ENCODE measurements around the gene C19orf73.

The C19orf73 gene

DNA sequence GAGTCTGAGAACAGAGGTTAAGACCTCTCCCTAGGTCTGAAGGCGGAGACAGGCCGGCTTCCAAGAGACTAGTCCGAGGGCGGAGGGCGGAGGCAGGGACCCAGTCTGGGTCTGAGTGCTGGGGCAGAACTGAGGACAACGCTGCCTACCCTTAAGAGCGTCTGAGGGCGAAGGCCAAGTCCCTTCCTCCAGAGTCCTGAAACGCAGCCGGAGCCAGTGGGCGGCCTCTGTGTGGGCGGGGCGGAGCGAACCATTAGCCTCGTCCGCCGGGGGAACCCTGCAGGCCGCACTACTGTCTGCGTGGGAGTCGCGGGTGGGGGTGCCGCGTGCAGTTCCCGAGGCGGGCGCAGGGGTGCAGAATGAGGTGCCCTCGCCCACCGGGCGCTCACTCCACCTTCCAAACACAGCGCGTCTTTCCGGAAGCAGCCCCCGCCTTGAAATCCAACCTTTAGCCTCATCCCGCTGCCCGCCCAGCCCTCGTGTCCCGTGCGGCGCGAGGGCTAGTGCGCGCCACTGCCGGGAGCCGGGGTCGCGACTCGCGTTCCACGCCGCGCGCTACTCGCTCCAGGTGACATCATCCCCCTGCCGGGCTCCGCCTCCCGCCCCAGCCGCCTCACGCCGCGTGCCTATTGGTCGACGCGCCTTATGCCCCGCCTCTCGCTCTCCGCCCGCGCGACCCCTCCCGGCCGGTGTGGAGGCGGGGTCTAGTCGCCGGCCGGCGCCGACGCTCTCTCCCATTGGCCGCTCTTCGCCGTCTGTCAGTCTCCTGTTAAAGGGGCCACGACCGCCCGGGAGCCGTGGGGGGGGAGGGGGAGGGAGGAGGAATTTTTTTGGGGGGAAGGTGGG, at the start of gene C19orf73:
Gene C19orf73 (minus strand): TSS at position 579 of the 846 bp plus-strand sequence. CDS start 121 bp downstream, at position 458.
- peak; percentile 94 for DNase-seq

DNA sequence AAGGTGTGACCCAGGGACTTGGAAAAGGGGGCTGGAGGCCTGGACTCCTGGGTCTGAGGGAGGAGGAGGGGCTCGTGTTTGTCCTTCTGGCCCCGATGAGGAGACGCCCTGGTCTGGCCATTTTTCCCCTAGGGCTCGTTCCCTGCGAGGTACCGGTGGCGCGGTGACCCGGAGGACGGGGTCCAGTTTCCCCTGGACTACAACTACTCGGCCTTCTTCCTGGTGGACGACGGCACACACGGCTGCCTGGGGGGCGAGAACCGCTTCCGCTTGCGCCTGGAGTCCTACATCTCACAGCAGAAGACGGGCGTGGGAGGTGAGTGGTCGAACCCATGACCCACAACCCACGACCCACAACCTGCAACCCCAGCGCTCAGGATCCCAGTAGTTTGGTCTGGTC, 49.5 kb upstream of the C19orf73 start:
- DNase-seq = no peak

DNA sequence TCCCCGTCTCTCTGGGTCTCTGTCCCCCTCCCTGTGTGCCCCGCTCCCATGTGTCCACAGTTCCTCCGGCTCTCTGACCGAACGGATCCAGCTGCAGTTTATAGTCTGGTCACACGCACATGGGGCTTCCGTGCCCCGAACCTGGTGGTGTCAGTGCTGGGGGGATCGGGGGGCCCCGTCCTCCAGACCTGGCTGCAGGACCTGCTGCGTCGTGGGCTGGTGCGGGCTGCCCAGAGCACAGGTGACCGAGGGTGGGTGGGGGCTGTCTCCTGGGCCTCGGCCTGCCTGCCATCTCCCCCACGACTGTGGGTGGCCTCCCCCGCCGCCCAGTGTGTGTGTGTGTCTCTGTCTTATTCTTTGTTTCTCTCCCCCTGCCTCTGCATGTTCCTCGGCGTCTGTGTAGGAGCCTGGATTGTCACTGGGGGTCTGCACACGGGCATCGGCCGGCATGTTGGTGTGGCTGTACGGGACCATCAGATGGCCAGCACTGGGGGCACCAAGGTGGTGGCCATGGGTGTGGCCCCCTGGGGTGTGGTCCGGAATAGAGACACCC, 49.0 kb upstream of the C19orf73 start:
- no peak for DNase-seq

- DNase-seq = no peak
These were observed 46.9 kb upstream of the C19orf73 start for GRCh38 chr19:49165865-49166301.

DNA sequence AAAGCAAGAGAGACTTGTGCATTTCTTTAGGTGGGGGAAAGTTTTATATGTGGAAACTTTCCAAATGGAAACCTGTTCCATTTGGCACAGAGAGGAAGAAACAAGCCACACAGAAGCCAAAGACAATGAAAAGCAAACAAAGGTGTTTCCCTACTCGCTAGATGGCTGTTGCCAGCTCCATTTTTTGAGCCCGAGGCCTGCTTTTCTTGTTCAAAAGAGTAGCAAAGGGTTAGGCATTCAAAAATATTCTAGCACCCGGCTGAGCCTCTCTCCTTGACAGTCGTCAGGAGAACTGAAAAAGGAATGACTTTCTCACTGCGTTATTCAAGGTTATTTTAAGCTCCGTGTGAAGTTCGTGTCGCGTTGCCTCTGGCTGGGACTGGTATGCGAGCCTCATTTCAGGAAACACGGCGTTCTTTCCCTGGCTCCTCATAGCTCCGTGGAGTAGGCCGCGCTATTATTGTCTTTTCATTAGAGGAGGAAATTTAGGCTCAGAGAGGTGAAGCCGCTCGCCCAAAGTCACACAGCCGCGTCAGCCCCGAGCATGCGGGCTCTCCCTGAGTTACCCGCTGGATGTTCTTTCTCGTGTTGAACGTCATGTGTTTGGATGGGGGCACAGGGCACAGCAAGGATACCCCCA, 46.3 kb upstream of the C19orf73 start:
- no peak for DNase-seq

- no peak for DNase-seq
These were observed 43.0 kb upstream of the C19orf73 start for GRCh38 chr19:49161987-49162386.

DNA sequence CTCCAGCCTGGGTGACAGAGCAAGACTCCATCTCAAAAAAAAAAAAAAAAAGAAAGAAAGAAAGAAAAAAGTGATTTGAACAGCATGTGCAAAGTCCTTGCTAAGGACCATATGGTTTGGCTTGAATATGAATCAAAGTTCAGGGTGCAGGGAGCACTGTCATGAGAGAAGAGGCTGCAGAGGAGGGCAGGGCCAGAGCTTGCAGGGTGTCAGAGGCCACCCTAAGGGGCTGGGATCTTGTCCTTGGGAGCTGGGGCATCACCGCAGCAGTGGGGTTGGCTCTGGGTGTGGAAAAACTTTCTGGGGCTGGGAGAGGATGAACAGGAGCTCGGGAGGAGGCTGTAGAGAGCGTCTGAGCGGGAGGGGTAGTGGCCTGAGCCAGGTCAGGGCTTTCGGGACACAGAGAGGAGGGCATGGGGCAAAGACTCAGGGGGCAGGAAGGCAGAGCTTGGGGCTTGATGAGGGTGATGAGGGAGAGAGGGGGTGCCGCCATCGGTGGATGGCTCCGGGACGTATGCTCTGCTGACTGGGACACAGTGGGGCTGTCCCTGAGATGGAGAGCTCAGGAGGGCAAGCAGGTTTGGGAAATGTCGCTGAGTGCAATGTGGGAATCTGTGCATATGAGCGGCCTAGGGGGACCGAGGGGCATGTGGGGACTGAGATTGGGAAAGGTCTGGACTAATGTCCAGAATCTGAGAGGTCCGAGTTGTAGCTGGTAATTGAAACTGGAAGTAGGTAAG, 41.7 kb upstream of the C19orf73 start:
- DNase-seq = no peak

GRCh38 chr19:49157445-49158224, 38.7 kb upstream of the C19orf73 start, which contains the start of gene TRPM4:
Gene TRPM4, plus strand, starts transcription at chr19:49157792. Its CDS starts 75 bp downstream, at chr19:49157867.
- peak; percentile 45 for DNase-seq

- DNase-seq = no peak
These were observed 36.9 kb upstream of the C19orf73 start for GRCh38 chr19:49155820-49156346.

GRCh38 chr19:49155005-49155819, 36.3 kb upstream of the C19orf73 start, which contains the start of gene HRC:
Gene HRC, minus strand, starts transcription at chr19:49155396. Its CDS starts 159 bp downstream, at chr19:49155237.
- no peak for DNase-seq

GRCh38 chr19:49154279-49154678, 35.3 kb upstream of the C19orf73 start:
- no peak for DNase-seq

DNA sequence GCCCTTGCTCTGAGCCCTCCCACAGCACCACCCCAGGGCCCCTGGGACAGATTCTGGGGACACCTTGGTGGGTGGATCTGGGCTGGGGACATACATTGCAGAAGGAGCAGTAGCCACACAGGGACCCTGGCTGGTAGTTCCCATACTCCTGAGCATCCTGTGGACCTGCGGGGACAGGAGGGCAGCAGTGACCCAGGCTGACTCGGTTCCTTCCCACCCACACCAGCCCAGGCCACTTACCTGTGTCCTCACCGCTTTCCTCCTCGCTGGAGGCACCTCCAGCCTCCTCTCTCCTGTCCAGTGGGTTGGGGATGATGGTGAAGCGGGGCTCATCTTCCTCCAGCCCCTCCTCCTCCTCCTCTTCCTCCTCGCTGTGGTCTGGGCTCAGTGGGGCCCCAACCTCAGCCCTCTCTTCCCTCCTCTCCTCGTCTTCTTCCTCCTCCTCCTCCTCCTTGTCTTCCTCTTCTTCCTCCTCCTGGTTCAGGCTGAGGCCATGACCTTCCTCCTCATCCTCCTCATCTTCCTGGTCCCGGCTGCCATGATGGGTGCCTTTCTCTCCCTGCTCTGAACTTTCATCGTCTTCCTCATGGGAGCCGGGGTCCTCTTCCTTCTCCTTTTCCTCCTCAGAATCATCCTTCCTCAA, 34.3 kb upstream of the C19orf73 start:
- no peak for DNase-seq

DNA sequence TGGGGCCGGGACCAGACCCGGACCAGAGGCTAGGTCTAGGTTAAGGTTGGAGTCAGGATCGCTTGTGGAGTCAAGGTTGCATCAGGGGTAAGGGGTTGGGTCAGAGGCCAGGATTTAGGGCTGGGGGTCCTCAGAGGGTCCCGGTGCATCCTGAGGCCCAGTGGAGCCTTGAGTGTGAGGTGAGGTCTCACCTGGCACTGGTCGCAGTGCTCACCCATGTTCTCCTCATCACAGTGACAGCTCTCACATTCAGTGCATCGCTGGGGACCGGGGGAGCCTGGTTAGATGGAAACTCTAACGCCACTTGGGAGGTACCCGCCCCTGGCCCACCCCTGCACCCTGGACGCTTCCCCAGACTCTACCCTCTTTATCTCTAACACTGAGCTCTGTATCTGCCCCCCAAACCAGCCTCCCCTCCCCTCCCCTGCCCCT, 33.2 kb upstream of the C19orf73 start:
- DNase-seq = no peak

- DNase-seq = peak; percentile 46
These were observed 32.5 kb upstream of the C19orf73 start for GRCh38 chr19:49151267-49152118.

- DNase-seq = no peak
These were observed 32.0 kb upstream of the C19orf73 start for GRCh38 chr19:49150944-49151243.

GRCh38 chr19:49150106-49150943, 31.4 kb upstream of the C19orf73 start:
- DNase-seq = peak; percentile 80

DNA sequence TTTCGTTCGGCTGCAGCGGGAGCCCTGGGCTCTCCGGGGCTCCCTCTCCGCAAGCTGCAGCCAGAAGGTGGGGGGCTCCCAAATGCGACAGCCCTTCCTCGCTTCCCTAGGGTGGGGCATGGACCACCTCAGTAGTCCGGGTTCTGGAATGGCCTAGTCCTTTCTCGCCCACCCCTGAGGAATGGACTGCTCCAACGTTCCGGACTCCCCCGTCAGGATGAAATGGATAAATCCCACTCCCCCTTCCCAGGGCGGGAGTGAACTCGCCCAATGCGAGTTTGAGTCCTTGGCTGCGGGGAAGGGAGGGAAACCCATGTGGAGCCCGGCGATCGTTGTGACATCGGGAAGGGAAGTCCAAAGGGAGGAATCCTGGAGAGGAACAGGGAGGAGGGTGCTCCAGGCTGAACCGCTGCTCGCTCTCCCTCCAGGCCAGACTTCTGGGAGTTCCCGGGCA, 30.7 kb upstream of the C19orf73 start:
- peak; percentile 60 for DNase-seq

All from NCI-H446 treated with DMSO at 0.1 percent for 48 hours (cell line).